GM19452 (cell line): ENCODE results near the gene AGAP1.

ENCODE experiments used
- ATAC-seq: cut with Tn5 transposase; IDR thresholded peaks from one replicate; pipeline ENCODE4 v1.9.1; 2021; ENCODE audit not compliant: unreplicated experiment

The AGAP1 gene

GRCh38 chr2:235530735-235531134 is 36.9 kb downstream of the AGAP1 start:
- no peak for ATAC-seq

GRCh38 chr2:235532307-235532706 is 38.5 kb downstream of the AGAP1 start:
- no peak for ATAC-seq

- no peak for ATAC-seq
These were observed 39.4 kb downstream of the AGAP1 start for GRCh38 chr2:235533198-235533597.

- no peak for ATAC-seq
These were observed 40.0 kb downstream of the AGAP1 start for GRCh38 chr2:235533616-235534385.

- ATAC-seq, result no peak
These were observed 41.0 kb downstream of the AGAP1 start for GRCh38 chr2:235534678-235535422.

GRCh38 chr2:235535423-235536130 is 41.7 kb downstream of the AGAP1 start:
- ATAC-seq, result no peak

GRCh38 chr2:235536711-235537110 is 42.9 kb downstream of the AGAP1 start:
- no peak for ATAC-seq

- no peak for ATAC-seq
These were observed 43.3 kb downstream of the AGAP1 start for GRCh38 chr2:235537186-235537585.

- ATAC-seq, result no peak
These were observed 43.7 kb downstream of the AGAP1 start for GRCh38 chr2:235537587-235537986.

- ATAC-seq, result no peak
These were observed 44.3 kb downstream of the AGAP1 start for GRCh38 chr2:235538144-235538639.

- no peak for ATAC-seq
These were observed 45.1 kb downstream of the AGAP1 start for GRCh38 chr2:235538981-235539380.

- no peak for ATAC-seq
These were observed 45.9 kb downstream of the AGAP1 start for GRCh38 chr2:235539773-235540172.

- no peak for ATAC-seq
These were observed 47.2 kb downstream of the AGAP1 start for GRCh38 chr2:235541016-235541415.

- no peak for ATAC-seq
These were observed 48.2 kb downstream of the AGAP1 start for GRCh38 chr2:235541838-235542549.

GRCh38 chr2:235542733-235543127 is 48.9 kb downstream of the AGAP1 start:
- ATAC-seq, result no peak

GRCh38 chr2:235543128-235543750 is 49.4 kb downstream of the AGAP1 start:
- no peak for ATAC-seq

- ATAC-seq, result no peak
These were observed 50.2 kb downstream of the AGAP1 start for GRCh38 chr2:235543851-235544688.

GRCh38 chr2:235544689-235544969 is 50.8 kb downstream of the AGAP1 start:
- ATAC-seq, result no peak

- ATAC-seq, result no peak
These were observed 51.7 kb downstream of the AGAP1 start for GRCh38 chr2:235545339-235546150.
